ENCODE data around the gene ZMAT1. TPM values are rescaled to one million over a fixed set of nuclear protein-coding genes. Genes with fewer than 3 reads are reported as not detected.
"Not testable (repeated sequence)": the region's sequence is repeated elsewhere in the genome, so short reads cannot be mapped to it uniquely, and the experiment has no call there.

Gene ZMAT1
- 3.7 TPM for total RNA-seq

DNA sequence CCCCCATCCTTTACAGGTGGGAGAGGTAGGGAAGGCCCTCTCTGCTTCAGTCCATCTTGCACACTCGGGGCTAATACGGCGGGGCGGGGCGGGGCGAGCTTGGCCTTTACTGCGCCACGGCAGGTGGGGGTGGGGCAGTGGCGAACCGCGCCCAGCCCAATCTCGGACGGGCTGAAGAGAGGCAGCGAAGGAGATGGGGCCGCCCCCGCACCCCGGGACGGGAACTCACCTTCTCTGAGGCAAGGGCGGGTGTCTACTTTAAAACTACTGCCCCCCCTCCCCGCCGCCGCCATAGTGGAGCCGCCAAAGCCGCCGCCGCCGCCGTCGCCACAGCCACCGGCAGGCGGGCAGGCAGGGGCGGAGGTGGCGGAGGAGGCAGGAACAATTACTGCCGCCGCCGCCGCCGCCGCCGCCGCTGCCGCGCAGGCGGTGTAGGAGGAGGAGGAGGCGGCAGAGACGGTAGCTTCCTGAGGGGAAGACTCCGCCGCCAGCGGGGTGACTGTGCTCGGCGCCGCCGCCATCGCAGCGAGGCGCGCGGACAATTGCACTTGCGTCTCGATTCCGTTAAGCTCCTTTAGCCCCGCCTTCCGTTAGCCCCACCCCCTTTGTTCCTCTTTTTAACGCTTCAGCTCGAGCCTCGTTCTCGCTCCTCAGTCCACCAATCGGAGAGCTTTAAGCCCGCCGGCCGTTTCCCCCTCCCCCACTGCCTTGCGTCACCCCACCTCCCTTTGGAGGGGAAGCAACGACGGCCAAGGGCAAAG, at the start of gene ZMAT1:
Gene ZMAT1, minus strand, starts transcription at position 540 of the 761 bp plus-strand sequence. Its CDS starts 19 bp downstream, at position 521.
- peak; percentile 92 for DNase-seq

DNA sequence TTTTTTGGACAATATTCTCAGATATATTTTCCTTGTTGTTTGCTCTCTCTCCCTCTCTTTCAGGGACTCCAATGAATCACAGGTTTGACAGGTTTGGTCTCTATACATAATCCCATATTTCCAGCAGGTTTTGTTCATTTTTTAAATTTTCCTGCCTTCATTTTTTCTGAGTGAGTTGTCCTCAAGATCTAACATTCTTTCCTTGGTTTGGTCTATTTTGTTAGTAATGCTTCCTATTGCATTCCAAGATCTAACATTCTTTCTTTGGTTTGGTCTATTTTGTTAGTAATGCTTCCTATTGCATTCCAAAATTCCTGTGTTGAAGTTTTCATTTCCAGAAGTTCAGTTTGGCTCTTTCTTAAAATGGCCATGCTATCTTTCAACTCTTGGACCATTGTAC, 45.3 kb upstream of the ZMAT1 start:
- DNase-seq = no peak

DNA sequence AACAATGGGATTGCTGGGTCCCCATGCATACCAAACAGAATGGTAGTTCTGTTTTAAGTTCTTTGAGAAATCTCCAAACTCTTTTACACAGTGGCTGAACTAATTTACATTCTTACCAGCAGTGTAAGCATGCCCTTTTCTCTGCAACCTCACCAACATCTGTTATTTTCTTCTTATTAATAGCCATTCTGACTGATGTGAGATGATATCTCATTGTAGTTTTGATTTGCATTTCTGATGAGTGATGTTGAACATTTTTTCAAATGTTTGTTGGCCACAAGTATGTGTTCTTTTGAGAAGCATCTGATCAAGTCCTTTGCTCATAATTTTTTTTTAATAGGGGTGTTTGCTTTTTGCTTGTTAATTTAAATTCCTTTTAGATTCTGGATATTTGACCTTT, 41.2 kb upstream of the ZMAT1 start:
- DNase-seq = no peak

DNA sequence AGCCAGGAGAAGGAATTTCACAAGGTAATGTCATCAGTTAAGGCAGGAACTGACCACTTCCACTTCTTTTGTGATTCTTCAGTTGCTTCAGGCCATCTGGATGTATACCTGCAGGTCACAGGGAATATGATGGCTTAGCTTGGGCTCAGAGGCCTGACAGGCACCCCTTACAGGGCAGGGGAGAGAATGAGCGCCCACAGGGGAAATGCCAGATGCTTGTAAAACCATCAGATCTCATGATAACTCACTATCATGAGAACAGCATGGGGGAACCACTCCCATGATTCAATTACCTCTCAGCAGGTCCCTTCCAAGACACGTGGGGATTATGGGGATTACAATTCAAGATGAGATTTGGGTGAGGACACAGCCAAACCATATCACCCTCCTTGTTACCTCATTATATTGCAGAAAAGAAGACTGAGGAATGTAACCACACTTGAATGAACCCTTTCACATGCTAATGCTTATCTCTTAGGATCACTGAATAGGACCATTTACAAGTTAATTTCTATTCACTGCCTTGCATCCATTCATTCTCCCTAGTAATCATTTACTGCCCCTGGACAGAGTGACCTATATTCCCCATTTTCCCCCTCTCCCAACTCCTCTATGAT, 33.2 kb upstream of the ZMAT1 start:
- DNase-seq = not testable (repeated sequence)

DNA sequence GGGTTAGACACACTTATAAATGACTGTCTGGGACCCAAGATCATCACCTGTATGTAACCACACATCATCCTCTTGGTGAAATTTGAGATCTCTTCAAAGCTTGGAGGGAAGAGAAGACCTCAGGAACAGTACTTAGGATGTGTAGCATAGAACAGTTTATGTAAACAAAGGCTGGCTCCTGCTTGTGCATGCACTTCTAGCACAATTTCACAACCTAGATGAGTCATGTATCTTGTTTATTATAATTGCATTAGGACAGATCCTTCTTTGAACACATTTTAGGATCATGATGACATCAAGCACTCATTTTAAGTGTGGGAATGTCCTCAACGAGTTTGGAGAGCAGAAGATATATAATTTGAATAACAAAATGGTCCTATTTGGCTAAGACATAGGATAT, 26.3 kb upstream of the ZMAT1 start:
- DNase-seq = no peak

DNA sequence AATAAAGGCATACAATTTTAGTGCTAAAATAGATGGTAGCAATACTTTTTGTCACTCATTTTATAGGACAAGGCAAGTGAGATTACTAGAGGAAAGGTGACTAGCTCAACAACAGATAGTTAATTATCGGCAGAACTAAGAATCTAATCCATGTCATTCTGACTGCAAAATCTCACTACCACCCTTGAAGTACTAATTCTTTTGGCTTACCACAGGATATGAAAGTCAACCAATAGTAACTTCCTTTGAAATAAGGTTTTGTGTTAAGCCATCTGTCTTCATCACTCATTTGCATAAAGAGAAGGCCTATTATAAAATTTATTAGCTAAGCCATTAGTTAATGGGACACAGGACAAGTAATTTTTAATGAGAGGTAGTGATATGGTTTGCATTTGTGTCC, 25.3 kb upstream of the ZMAT1 start:
- no peak for DNase-seq

DNA sequence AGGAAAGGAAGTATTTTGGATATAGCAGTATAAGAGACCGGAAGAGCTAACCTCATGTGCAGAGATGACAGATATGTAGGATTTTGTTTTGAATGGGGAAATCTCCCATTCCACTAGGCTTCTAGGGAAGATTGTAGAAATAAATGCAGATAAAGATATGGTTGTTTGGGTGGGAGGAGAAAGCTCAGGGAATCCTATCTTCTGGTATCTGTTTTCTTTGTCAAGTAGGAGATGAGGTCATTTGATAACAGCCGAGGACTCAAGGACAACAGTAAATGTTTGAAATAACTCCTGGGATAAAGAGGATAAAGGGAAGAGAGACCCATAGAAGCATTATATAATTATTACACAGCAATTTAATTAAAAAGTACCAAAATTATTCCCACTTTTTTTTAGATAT, 24.7 kb upstream of the ZMAT1 start:
- no peak for DNase-seq

DNA sequence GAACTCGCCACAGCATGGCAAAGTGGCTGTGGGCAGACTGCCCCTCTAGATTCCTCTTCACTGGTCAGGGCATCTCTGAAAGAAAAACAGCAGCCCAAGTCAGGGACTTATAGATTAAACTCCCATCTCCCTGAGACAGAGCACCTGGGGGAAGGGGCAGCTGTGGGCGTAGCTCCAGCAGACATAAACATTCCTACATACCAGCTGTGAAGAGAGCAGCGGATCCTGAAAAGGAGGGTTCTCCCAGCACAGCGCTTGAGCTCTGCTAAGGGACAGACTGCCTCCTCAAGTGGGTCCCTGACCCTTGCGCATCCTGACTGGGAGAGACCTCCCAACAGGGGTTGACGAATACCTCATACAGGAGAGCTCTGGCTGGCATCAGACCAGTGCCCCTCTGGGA, 18.8 kb upstream of the ZMAT1 start:
- DNase-seq = no peak

DNA sequence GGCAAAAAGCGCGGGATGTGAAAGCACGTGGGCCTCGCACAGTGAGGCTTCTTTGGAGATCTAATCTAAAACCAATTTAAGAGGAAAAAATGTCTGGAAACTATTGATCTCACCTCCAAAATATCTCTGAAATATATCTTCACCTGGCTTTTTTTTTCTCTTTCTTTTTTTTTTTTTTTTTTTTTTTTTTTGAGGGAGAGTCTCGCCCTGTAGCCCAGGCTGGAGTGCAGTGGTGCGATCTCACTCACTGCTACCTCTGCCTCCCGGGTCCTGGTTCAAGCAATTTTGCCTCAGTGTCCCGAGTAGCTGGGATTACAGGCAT, 383 bp upstream of the ZMAT1 start:
- DNase-seq = no peak

DNA sequence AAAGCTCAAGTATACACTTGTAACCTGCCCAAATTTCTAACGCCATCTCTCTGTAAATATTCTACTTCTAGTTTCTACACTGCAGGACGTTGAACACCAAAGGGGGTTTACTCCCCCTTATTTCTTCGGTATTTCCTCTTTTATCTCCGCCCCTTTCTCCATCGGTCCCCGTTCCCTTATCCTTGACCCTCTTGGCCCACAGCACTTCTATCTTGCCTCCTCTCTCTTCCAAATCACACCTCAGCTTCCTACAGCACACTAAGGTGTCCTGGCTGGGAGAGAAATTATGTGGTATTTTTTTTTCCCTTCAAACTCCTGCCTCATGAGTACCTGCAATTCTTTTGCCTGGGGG, 715 bp downstream of the ZMAT1 start:
- no peak for DNase-seq

DNA sequence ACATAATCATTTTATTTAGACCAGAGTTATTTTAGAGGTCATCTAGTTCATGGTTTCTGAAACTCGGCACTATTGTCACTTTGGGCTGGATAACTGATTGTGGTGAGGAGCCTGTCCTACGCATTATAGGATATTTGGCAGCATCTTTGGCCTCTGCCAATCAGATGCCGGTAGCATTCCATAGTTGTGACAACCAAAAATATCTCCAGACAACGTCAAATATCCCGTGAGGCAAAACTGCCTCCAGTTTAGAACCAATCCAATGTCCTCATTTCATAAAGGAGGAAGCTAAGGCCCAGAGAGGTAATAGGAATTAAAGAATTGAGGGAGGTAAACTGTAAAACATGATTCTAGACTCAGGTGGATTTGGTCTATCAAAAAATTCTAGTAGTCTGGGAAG, 6.1 kb downstream of the ZMAT1 start:
- DNase-seq = no peak

DNA sequence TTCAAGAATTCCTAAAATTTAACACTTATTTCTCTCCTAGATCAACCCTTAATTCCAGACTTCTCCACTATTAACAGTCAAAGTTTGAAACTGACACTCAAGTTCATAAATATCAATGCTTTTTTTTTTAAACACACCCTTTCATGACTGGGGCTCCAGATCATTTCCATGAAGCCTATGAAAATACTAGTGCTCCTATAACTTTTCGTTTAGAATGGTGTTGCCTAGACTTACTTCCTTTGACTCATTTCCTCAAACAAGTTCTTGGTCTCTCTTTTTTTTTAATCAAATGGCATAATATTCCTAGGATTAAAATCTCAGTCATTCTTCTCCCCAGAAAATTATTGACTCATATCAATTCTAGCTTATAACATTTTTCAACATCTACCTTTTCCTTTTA, 13.1 kb downstream of the ZMAT1 start:
- DNase-seq = no peak

DNA sequence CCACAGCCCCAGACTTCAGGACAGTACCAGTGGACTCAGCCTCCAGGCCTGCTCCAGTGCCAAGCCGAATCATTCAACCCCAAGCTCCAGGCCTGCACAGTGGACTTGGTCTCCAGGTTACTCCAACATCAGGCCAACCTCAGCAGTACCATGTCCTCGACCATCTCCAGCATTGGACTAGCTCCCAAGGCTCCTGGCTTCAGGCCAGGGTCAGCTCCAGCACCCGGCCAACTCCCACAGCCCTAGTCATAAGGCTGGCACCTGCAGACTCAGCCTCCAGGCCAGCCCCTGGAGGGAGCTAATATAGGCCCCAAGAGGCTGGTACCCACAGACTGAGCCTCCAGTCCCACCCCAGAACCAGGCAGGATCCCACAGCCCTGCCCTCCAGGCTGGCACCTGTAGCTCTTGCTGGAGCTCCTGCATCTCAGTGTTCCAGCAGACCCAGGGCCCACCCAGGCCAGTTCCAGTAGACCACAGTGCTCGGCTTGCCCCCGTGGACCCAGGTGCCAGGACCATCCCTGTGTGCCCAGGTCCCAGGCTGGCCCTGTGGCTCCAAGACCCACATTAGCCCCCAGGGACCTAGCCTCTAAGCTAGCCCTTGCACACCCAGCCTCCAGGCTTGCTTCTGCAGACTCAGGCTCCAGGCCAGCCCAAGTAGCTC, 25.6 kb downstream of the ZMAT1 start:
- no peak for DNase-seq

DNA sequence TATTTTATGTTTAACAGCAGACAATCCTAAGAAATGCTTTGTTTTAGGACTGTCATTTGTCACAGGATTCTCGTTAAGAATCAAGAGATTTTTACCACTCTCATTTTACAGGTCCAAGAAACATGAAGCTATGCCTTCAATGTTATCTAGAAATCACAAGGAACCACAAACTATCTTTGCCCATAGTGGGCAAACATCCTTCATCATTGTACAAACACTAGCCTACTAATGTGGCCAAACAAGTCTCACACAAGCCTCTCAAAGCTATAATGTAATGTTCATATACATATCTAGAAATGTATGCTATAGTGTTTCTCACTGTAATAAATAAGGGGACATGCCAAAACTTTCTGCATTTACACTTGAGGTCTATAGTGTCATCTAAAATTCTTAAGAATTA, 26.8 kb downstream of the ZMAT1 start:
- no peak for DNase-seq

Small RNA genes lying within 50 kb of the gene (small RNA-seq; reads per million reads assigned to genes)
- not detected for gene RNU6-345P (ENCODE audit: low replicate concordance)

Other genes starting within 250 kb of the ZMAT1 start
- 1.1 TPM for gene TCEAL2, start 193.7 kb upstream of the ZMAT1 start, total RNA-seq
- gene TCEAL6, start 210.5 kb upstream of the ZMAT1 start, total RNA-seq = not detected
- gene BEX5, start 223.9 kb upstream of the ZMAT1 start, total RNA-seq = 0.92 TPM

All from tongue (tissue), 3 donors.